ENCODE measurements around the gene RTN3. TPM values are rescaled to one million over a fixed set of nuclear protein-coding genes. Genes with fewer than 3 reads are reported as not detected.
A peak's percentile ranks its signal among the peaks of the same experiment; 100 is the strongest.
"Not testable (repeated sequence)": the region's sequence is repeated elsewhere in the genome, so short reads cannot be mapped to it uniquely, and the experiment has no call there.

The RTN3 gene
- total and polyA plus RNA-seq, 8 donors = 95.3 to 145 (median 115) TPM

GRCh38 chr11:63682066-63683021, 1.0 kb downstream of the RTN3 start:
- peaks cover 11 to 53% of the 10 kb centered on the region in 2 donors for H3K4me1 ChIP-seq
- no peaks in the 10 kb centered on the region for H3K9me3 ChIP-seq
- no peaks in the 10 kb centered on the region for H3K27me3 ChIP-seq
- DNase-seq (peak in 1 of 4 donors; percentile 47), ATAC-seq (peak; percentile 35)
- H3K27ac ChIP-seq = peak overlapping the region; percentile 97 to 99
- H3K36me3 ChIP-seq = no peaks in the 10 kb centered on the region
- peak overlapping the region; percentile 84 to 92 for H3K4me3 ChIP-seq
- TF ChIP-seq CTCF (IDR thresholded peaks at IDR 0.05) = peak in 1 of 2 donors; percentile 17
- intact Hi-C loops (cut with DNase I) = no loop called here

GRCh38 chr11:63683133-63683991, 2.1 kb downstream of the RTN3 start:
- H3K27ac ChIP-seq = peak overlapping the region in 1 of 2 donors; percentile 99
- H3K9me3 ChIP-seq = no peaks in the 10 kb centered on the region
- peaks cover 11 to 61% of the 10 kb centered on the region in 2 donors for H3K4me1 ChIP-seq
- TF ChIP-seq CTCF (IDR thresholded peaks at IDR 0.05) = no peak
- no peaks in the 10 kb centered on the region for H3K36me3 ChIP-seq
- ATAC-seq (no peak), DNase-seq (peak in 1 of 4 donors; percentile 40)
- no peaks in the 10 kb centered on the region for H3K27me3 ChIP-seq
- intact Hi-C loops (cut with DNase I) = no loop called here
- peak overlapping the region in 1 of 2 donors; percentile 92 for H3K4me3 ChIP-seq

GRCh38 chr11:63685158-63685721, 3.9 kb downstream of the RTN3 start:
- H3K4me3 ChIP-seq; DNase-seq; H3K36me3 ChIP-seq; H3K9me3 ChIP-seq; intact Hi-C loops (cut with DNase I); ATAC-seq; H3K27me3 ChIP-seq: not testable (repeated sequence)
- Histone ChIP-seq H3K27ac (peak overlapping the region in 1 of 2 donors; percentile 68), H3K4me1 (peaks cover 11 to 80% of the 10 kb centered on the region in 2 donors)

GRCh38 chr11:63686926-63687325, 5.6 kb downstream of the RTN3 start:
- Histone ChIP-seq H3K27ac (no peak overlapping the region), H3K4me1 (peaks cover 11 to 83% of the 10 kb centered on the region in 2 donors), H3K4me3 (no peak overlapping the region), H3K27me3 (no peaks in the 10 kb centered on the region), H3K36me3 (no peaks in the 10 kb centered on the region), H3K9me3 (no peaks in the 10 kb centered on the region)
- DNase-seq (no peak), ATAC-seq (no peak)
- intact Hi-C loops (cut with DNase I) = no loop called here
- no peak for TF ChIP-seq CTCF (IDR thresholded peaks at IDR 0.05)

- no peak overlapping the region for H3K27ac ChIP-seq
- no peak for TF ChIP-seq CTCF (IDR thresholded peaks at IDR 0.05)
- H3K4me3 ChIP-seq = no peak overlapping the region
- ATAC-seq (no peak), DNase-seq (no peak)
- peaks cover 11 to 76% of the 10 kb centered on the region in 2 donors for H3K4me1 ChIP-seq
- no peaks in the 10 kb centered on the region for H3K27me3 ChIP-seq
- intact Hi-C loops (cut with DNase I) = no loop called here
- no peaks in the 10 kb centered on the region for H3K36me3 ChIP-seq
- no peaks in the 10 kb centered on the region for H3K9me3 ChIP-seq
Measured at GRCh38 chr11:63687845-63688244, 6.5 kb downstream of the RTN3 start.
